HepG2 (cell line): ENCODE measurements around the gene ZKSCAN2. TPM values are rescaled to one million over a fixed set of nuclear protein-coding genes. Genes with fewer than 3 reads are reported as not detected.

Experiments
- ARNT ChIP-seq: fragments of 450-650 bp; IDR thresholded peaks from 2 replicates; pipeline ENCODE4 v1.6.1; 2017
- BRF2 ChIP-seq: sonication (generic); formaldehyde crosslinking; IDR thresholded peaks from 2 replicates; pipeline ENCODE4 v1.8.1; 2022; ENCODE audit warnings: mild to moderate bottlenecking, missing genetic modification reagents
- CHD4 ChIP-seq: fragments of 200-600 bp; sonication (generic); IDR thresholded peaks from 2 replicates; pipeline ENCODE4 v1.7.0; 2017; ENCODE audit warnings: mild to moderate bottlenecking, low read length, borderline replicate concordance
- CREB3 ChIP-seq: sonication (generic); formaldehyde crosslinking; IDR thresholded peaks from 2 replicates; pipeline ENCODE4 v1.5.0; 2020; ENCODE audit warnings: missing genetic modification reagents
- GMEB1 ChIP-seq: sonication (generic); formaldehyde crosslinking; IDR thresholded peaks from 2 replicates; pipeline ENCODE4 v1.5.1; 2020; ENCODE audit warnings: missing genetic modification reagents, mild to moderate bottlenecking, borderline replicate concordance
- KDM1A ChIP-seq: IDR thresholded peaks from 2 replicates; pipeline ENCODE4 v1.6.1; 2016; ENCODE audit warnings: missing compliant biosample characterization
- MZF1 ChIP-seq: sonication (generic); formaldehyde crosslinking; IDR thresholded peaks from 2 replicates; pipeline ENCODE4 v1.8.1; 2023; ENCODE audit warnings: mild to moderate bottlenecking, missing genetic modification reagents, borderline replicate concordance
- THYN1 ChIP-seq: sonication (generic); formaldehyde crosslinking; IDR thresholded peaks from 2 replicates; pipeline ENCODE4 v1.8.1; 2023; ENCODE audit warnings: low read depth, mild to moderate bottlenecking, moderate library complexity, missing genetic modification reagents, borderline replicate concordance
- ZBTB4 ChIP-seq: sonication (generic); formaldehyde crosslinking; IDR thresholded peaks from 2 replicates; pipeline ENCODE4 v1.4.0; 2020; ENCODE audit warnings: missing genetic modification reagents, mild to moderate bottlenecking, borderline replicate concordance
- ZNF432 ChIP-seq: sonication (generic); formaldehyde crosslinking; IDR thresholded peaks from 2 replicates; pipeline ENCODE4 v1.5.0; 2020; ENCODE audit warnings: missing genetic modification reagents, mild to moderate bottlenecking, borderline replicate concordance
- polyA plus RNA-seq, 8 experiments: library from polyadenylated mRNA; depleted of rRNA in 3 of 8; stranded (reverse) in 7 of 8; unstranded in 1 of 8; fragments of >200 nt; fragmentation: Illumina TruSeq in 4 of 8; extraction: Trizol in 4 of 8; gene quantifications; 2 replicates each; pipeline versions ENCODE4 v1.2.1 to v1.2.3, GENCODE V29; 2011 to 2016; ENCODE audit warnings: low read depth in 4 of 8, missing spikeins in 1 of 8, mixed read lengths in 1 of 8; ENCODE audit not compliant: insufficient read depth in 1 of 8
- total RNA-seq, 5 experiments: library from RNA; depleted of rRNA; stranded (reverse); fragments of >200 nt; fragmentation: Illumina TruSeq; extraction: Trizol; gene quantifications; 2 replicates each; pipeline ENCODE4 v1.2.3, GENCODE V29; 2016; ENCODE audit warnings: low read depth in 1 of 5
- TF ChIP-seq, protein P1 (sequence below): sonication (generic); formaldehyde crosslinking; IDR thresholded peaks from 2 replicates; pipeline ENCODE4 v1.5.0; 2020; ENCODE audit warnings: missing genetic modification reagents
- TF ChIP-seq, protein P2 (sequence below): sonication (generic); formaldehyde crosslinking; IDR thresholded peaks from 2 replicates; pipeline ENCODE4 v1.4.0; 2020; ENCODE audit warnings: missing genetic modification reagents

The ZKSCAN2 gene
- total and polyA plus RNA-seq, 2 of the 13 experiments (the other 11 are each of a cell fraction or from before 2014, with no cell fraction given): 4.2 to 11.1 TPM

GRCh38 chr16:25257470-25257955 is at the start of gene ZKSCAN2 (continued):
- TF ChIP-seq ZNF432 (CRISPR knock-in tag) (no peak), ZBTB4 (CRISPR knock-in tag) (no peak), ARNT (no peak), THYN1 (no peak), BRF2 (CRISPR knock-in tag) (no peak), MZF1 (CRISPR knock-in tag) (no peak), CREB3 (CRISPR knock-in tag) (no peak; the same call in 1 of the 2 replicates), KDM1A (CRISPR knock-in tag) (no peak), GMEB1 (CRISPR knock-in tag) (no peak), CHD4 (no peak)
- TF ChIP-seq, protein P1, sequence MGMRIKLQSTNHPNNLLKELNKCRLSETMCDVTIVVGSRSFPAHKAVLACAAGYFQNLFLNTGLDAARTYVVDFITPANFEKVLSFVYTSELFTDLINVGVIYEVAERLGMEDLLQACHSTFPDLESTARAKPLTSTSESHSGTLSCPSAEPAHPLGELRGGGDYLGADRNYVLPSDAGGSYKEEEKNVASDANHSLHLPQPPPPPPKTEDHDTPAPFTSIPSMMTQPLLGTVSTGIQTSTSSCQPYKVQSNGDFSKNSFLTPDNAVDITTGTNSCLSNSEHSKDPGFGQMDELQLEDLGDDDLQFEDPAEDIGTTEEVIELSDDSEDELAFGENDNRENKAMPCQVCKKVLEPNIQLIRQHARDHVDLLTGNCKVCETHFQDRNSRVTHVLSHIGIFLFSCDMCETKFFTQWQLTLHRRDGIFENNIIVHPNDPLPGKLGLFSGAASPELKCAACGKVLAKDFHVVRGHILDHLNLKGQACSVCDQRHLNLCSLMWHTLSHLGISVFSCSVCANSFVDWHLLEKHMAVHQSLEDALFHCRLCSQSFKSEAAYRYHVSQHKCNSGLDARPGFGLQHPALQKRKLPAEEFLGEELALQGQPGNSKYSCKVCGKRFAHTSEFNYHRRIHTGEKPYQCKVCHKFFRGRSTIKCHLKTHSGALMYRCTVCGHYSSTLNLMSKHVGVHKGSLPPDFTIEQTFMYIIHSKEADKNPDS (CRISPR knock-in tag): no peak
- TF ChIP-seq, protein P2, sequence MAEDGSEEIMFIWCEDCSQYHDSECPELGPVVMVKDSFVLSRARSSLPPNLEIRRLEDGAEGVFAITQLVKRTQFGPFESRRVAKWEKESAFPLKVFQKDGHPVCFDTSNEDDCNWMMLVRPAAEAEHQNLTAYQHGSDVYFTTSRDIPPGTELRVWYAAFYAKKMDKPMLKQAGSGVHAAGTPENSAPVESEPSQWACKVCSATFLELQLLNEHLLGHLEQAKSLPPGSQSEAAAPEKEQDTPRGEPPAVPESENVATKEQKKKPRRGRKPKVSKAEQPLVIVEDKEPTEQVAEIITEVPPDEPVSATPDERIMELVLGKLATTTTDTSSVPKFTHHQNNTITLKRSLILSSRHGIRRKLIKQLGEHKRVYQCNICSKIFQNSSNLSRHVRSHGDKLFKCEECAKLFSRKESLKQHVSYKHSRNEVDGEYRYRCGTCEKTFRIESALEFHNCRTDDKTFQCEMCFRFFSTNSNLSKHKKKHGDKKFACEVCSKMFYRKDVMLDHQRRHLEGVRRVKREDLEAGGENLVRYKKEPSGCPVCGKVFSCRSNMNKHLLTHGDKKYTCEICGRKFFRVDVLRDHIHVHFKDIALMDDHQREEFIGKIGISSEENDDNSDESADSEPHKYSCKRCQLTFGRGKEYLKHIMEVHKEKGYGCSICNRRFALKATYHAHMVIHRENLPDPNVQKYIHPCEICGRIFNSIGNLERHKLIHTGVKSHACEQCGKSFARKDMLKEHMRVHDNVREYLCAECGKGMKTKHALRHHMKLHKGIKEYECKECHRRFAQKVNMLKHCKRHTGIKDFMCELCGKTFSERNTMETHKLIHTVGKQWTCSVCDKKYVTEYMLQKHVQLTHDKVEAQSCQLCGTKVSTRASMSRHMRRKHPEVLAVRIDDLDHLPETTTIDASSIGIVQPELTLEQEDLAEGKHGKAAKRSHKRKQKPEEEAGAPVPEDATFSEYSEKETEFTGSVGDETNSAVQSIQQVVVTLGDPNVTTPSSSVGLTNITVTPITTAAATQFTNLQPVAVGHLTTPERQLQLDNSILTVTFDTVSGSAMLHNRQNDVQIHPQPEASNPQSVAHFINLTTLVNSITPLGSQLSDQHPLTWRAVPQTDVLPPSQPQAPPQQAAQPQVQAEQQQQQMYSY (CRISPR knock-in tag): no peak; the same call in 1 of the 2 replicates
